ENCODE measurements around the gene HBB.

- TF ChIP-seq CTCF (IDR thresholded peaks at IDR 0.05; ENCODE audit: extremely low read depth in 1 of 2, insufficient read depth in 1 of 2, low read depth in 1 of 2, low read length in 2 of 2) (no peak), POLR2AphosphoS5 (IDR thresholded peaks at IDR 0.05; ENCODE audit: insufficient read depth, low read depth, low read length) (no peak), POLR2A (IDR thresholded peaks at IDR 0.05; ENCODE audit: low read depth, low read length) (no peak), JUN (IDR thresholded peaks at IDR 0.05; ENCODE audit: borderline replicate concordance, insufficient read depth, insufficient read length, low read depth) (no peak), FOS (IDR thresholded peaks at IDR 0.05; ENCODE audit: borderline replicate concordance, insufficient read depth, low read length) (no peak), EZH2 (IDR thresholded peaks at IDR 0.05; ENCODE audit: borderline replicate concordance, low read depth, low read length, severe bottlenecking) (no peak), MYC (IDR thresholded peaks at IDR 0.05; ENCODE audit: low read depth, low read length) (no peak), GATA2 (IDR thresholded peaks at IDR 0.05; ENCODE audit: insufficient read depth, insufficient read length, low read depth, low read length) (no peak)
- TF ChIP-seq, protein P1, sequence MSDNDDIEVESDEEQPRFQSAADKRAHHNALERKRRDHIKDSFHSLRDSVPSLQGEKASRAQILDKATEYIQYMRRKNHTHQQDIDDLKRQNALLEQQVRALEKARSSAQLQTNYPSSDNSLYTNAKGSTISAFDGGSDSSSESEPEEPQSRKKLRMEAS (IDR thresholded peaks at IDR 0.05; ENCODE audit: insufficient read depth, insufficient read length), result no peak
Observed at GRCh38 chr11:5257296-5257695, 30.4 kb upstream of the HBB start.
